Stomach (tissue), 4 donors: ENCODE results near the gene TTC7B.

ENCODE experiments used
- CTCF ChIP-seq, 7 experiments: fragments of 450-650 bp in 4 of 7; fragments of 200-600 bp in 3 of 7; sonication (generic) in 3 of 7; IDR thresholded peaks; one replicate each; pipeline ENCODE4 v1.5.1; 2016 to 2019; ENCODE audit warnings: antibody characterized with exemption in 7 of 7, control low read depth in 2 of 7, mild to moderate bottlenecking in 1 of 7
- EP300 ChIP-seq: sonication (generic); formaldehyde crosslinking; IDR thresholded peaks from one replicate; pipeline ENCODE4 v1.6.1; 2017; ENCODE audit warnings: antibody characterized with exemption
- POLR2A ChIP-seq, 4 donors: fragments of 450-650 bp; IDR thresholded peaks; one replicate each; pipeline ENCODE4 v1.6.1; 2016; ENCODE audit warnings: antibody characterized with exemption in 4 of 4, control low read depth in 2 of 4, mild to moderate bottlenecking in 1 of 4, moderate library complexity in 1 of 4
- POLR2AphosphoS5 ChIP-seq, 3 donors: sonication (generic); formaldehyde crosslinking; IDR thresholded peaks; one replicate each; pipeline ENCODE4 v1.6.1; 2016; ENCODE audit warnings: antibody characterized with exemption in 3 of 3

GRCh38 chr14:90740946-90741681, 75.1 kb downstream of the TTC7B start:
- TF ChIP-seq CTCF (IDR thresholded peaks at IDR 0.05) (no peak), POLR2AphosphoS5 (IDR thresholded peaks at IDR 0.05) (no peak), POLR2A (IDR thresholded peaks at IDR 0.05) (no peak), EP300 (no peak)
